DND-41 (cell line): ENCODE results near the gene KRT7.
"Not testable (repeated sequence)": the region's sequence is repeated elsewhere in the genome, so short reads cannot be mapped to it uniquely, and the experiment has no call there.

Experiments
- ATAC-seq: fragments of 200-7000 bp; cut with Tn5 transposase; 3 replicates; pipeline ENCODE4 v1.9.1; 2021; ENCODE audit warnings: low read depth; ENCODE audit not compliant: insufficient read depth
- DNase-seq: peaks from one replicate; pipeline ENCODE4 v3.0.0-alpha.2; 2020
- H2AFZ ChIP-seq: 2 replicates; pipeline ENCODE4 v1.6.0; 2012; ENCODE audit warnings: low read depth, low read length
- H3K27ac ChIP-seq: 2 replicates; pipeline ENCODE4 v1.5.1; 2012; ENCODE audit warnings: low read length, inconsistent platforms
- H3K27me3 ChIP-seq: fragments of 200-600 bp; sonication (generic); 2 replicates; pipeline ENCODE4 v1.6.0; 2012; ENCODE audit warnings: low read length, mild to moderate bottlenecking, inconsistent platforms; ENCODE audit not compliant: insufficient read depth, poor library complexity
- H3K36me3 ChIP-seq: 2 replicates; pipeline ENCODE4 v1.5.1; 2012; ENCODE audit warnings: low read length, inconsistent platforms; ENCODE audit not compliant: insufficient read depth
- H3K4me1 ChIP-seq: 2 replicates; pipeline ENCODE4 v1.5.1; 2012; ENCODE audit warnings: mild to moderate bottlenecking, low read length; ENCODE audit not compliant: insufficient read depth
- H3K4me2 ChIP-seq: 2 replicates; pipeline ENCODE4 v1.6.0; 2012; ENCODE audit warnings: mild to moderate bottlenecking, moderate library complexity, low read length, inconsistent platforms; ENCODE audit not compliant: insufficient read depth
- H3K4me3 ChIP-seq, 2 experiments: fragments of 200-600 bp in 1 of 2; shearing (Covaris generic) in 1 of 2; 2 replicates each; pipeline ENCODE4 v1.5.1; 2012 to 2016; ENCODE audit warnings: inconsistent platforms in 2 of 2, low read length in 2 of 2, mild to moderate bottlenecking in 2 of 2, low read depth in 1 of 2, moderate library complexity in 1 of 2
- H3K79me2 ChIP-seq: 2 replicates; pipeline ENCODE4 v1.6.0; 2012; ENCODE audit warnings: low read length, inconsistent platforms; ENCODE audit not compliant: insufficient read depth
- H3K9ac ChIP-seq: 2 replicates; pipeline ENCODE4 v1.6.0; 2012; ENCODE audit warnings: low read depth, mild to moderate bottlenecking, inconsistent platforms, low read length, moderate library complexity
- H3K9me3 ChIP-seq: 2 replicates; pipeline ENCODE4 v1.5.1; 2012; ENCODE audit warnings: low read length, moderate library complexity, mild to moderate bottlenecking, inconsistent platforms; ENCODE audit not compliant: insufficient read depth, severe bottlenecking
- H4K20me1 ChIP-seq: 2 replicates; pipeline ENCODE4 v1.6.0; 2012; ENCODE audit warnings: low read length; ENCODE audit not compliant: insufficient read depth
- CTCF ChIP-seq: IDR thresholded peaks from 2 replicates; pipeline ENCODE4 v1.5.1; 2012; ENCODE audit warnings: borderline replicate concordance, low read length, moderate library complexity, mild to moderate bottlenecking; ENCODE audit not compliant: poor library complexity, severe bottlenecking; ENCODE audit errors: extremely low read depth
- EZH2 ChIP-seq: IDR thresholded peaks from 3 replicates; pipeline ENCODE4 v1.6.1; 2012; ENCODE audit warnings: borderline replicate concordance, low read depth, mild to moderate bottlenecking, moderate library complexity, low read length, inconsistent platforms; ENCODE audit not compliant: severe bottlenecking

KRT7 gene

GRCh38 chr12:52239767-52240166 lies 6.7 kb downstream of the KRT7 start:
- DNase-seq (no peak), ATAC-seq (no peak)
- H3K4me2 ChIP-seq: no peak overlapping the region
- no peak overlapping the region for H3K9ac ChIP-seq
- H3K79me2 ChIP-seq: no peaks in the 10 kb centered on the region
- TF ChIP-seq CTCF: no peak
- no peak for TF ChIP-seq EZH2
- H4K20me1 ChIP-seq: peaks cover 5% of the 10 kb centered on the region; the same call in 1 of the 2 replicates
- no peaks in the 10 kb centered on the region for H3K4me1 ChIP-seq
- no peaks in the 10 kb centered on the region for H3K9me3 ChIP-seq
- no peaks in the 10 kb centered on the region for H3K27me3 ChIP-seq
- H3K27ac ChIP-seq: no peak overlapping the region
- no peaks in the 10 kb centered on the region for H3K36me3 ChIP-seq
- no peak overlapping the region for H2AFZ ChIP-seq
- no peak overlapping the region for H3K4me3 ChIP-seq

- H3K79me2 ChIP-seq, DNase-seq, H3K4me2 ChIP-seq, H3K4me3 ChIP-seq, ATAC-seq, H3K9ac ChIP-seq, H2AFZ ChIP-seq, H3K27me3 ChIP-seq, H3K9me3 ChIP-seq, H4K20me1 ChIP-seq, H3K27ac ChIP-seq, H3K4me1 ChIP-seq, H3K36me3 ChIP-seq: not testable (repeated sequence)
Measured at GRCh38 chr12:52240247-52240646, 7.2 kb downstream of the KRT7 start.

GRCh38 chr12:52241205-52241842 lies 8.3 kb downstream of the KRT7 start:
- Histone ChIP-seq H3K36me3 (no peaks in the 10 kb centered on the region), H3K4me2 (no peak overlapping the region), H3K4me3 (no peak overlapping the region), H4K20me1 (peaks cover 5% of the 10 kb centered on the region; the same call in 1 of the 2 replicates), H3K4me1 (no peaks in the 10 kb centered on the region), H3K9ac (no peak overlapping the region), H3K9me3 (no peaks in the 10 kb centered on the region), H3K79me2 (no peaks in the 10 kb centered on the region), H2AFZ (no peak overlapping the region), H3K27ac (no peak overlapping the region), H3K27me3 (peaks cover 6% of the 10 kb centered on the region)
- ATAC-seq: no peak
- TF ChIP-seq CTCF: no peak
- TF ChIP-seq EZH2: no peak
- DNase-seq: no peak

- Histone ChIP-seq H3K36me3 (no peaks in the 10 kb centered on the region), H2AFZ (no peak overlapping the region), H4K20me1 (peaks cover 5% of the 10 kb centered on the region; the same call in 1 of the 2 replicates), H3K4me1 (no peaks in the 10 kb centered on the region), H3K9ac (no peak overlapping the region), H3K27me3 (peaks cover 6% of the 10 kb centered on the region), H3K27ac (no peak overlapping the region), H3K4me2 (no peak overlapping the region), H3K9me3 (no peaks in the 10 kb centered on the region), H3K79me2 (no peaks in the 10 kb centered on the region), H3K4me3 (no peak overlapping the region)
- TF ChIP-seq CTCF (no peak), EZH2 (no peak)
- DNase-seq (no peak), ATAC-seq (no peak)
Measured at GRCh38 chr12:52242442-52243258, 9.6 kb downstream of the KRT7 start.
